ENCODE measurements around the gene RASGEF1B.

GRCh38 chr4:81510643-81511178 is 39.0 kb upstream of the RASGEF1B start:
- no peak for TF ChIP-seq ZNF747 (CRISPR knock-in tag; IDR thresholded peaks at IDR 0.05; ENCODE audit: borderline replicate concordance)
- no peak for TF ChIP-seq ZNF780A (CRISPR knock-in tag; IDR thresholded peaks at IDR 0.05)

Measured in HepG2 (cell line).